ENCODE results near the gene CBX2. TPM values are rescaled to one million over a fixed set of nuclear protein-coding genes. Genes with fewer than 3 reads are reported as not detected.

Gene CBX2
- total RNA-seq, 1 experiment from 2014 or later, result 28.3 TPM

GRCh38 chr17:79809530-79810129 lies 31.7 kb downstream of the CBX2 start:
- Histone ChIP-seq H3K9ac (ENCODE audit: low read length) (no peak overlapping the region), H3K27ac (ENCODE audit: low read depth, low read length) (no peak overlapping the region), H3K4me2 (ENCODE audit: low read length) (peak overlapping the region; percentile 54), H3K79me2 (ENCODE audit: insufficient read depth, low read length) (no peaks in the 10 kb centered on the region), H3K36me3 (ENCODE audit: control insufficient read depth in 1 of 2, insufficient read depth in 2 of 2, low read length in 2 of 2) (no peaks in the 10 kb centered on the region), H3K4me3 (replicated peaks in 1 of 2; ENCODE audit: low read depth in 1 of 2, low read length in 2 of 2) (no peak overlapping the region), H3K9me2 (ENCODE audit: insufficient read depth) (no peaks in the 10 kb centered on the region), H3K27me3 (ENCODE audit: insufficient read depth, low read length) (peaks cover 6% of the 10 kb centered on the region; the same call in 1 of the 2 replicates), H3K4me1 (ENCODE audit: control insufficient read depth in 1 of 2, insufficient read depth in 2 of 2, low read length in 2 of 2) (peaks cover 25 to 44% of the 10 kb centered on the region in 2 experiments), H4K20me1 (ENCODE audit: insufficient read depth) (no peaks in the 10 kb centered on the region), H3K9me3 (ENCODE audit: control insufficient read depth in 1 of 2, insufficient read depth in 1 of 2, low read depth in 1 of 2, low read length in 2 of 2) (no peaks in the 10 kb centered on the region), H2AFZ (ENCODE audit: low read depth, low read length, poor library complexity, severe bottlenecking) (no peak overlapping the region)
- no peak for TF ChIP-seq EZH2phosphoT487 (IDR thresholded peaks at IDR 0.05; ENCODE audit: borderline replicate concordance)
- TF ChIP-seq, protein P1, sequence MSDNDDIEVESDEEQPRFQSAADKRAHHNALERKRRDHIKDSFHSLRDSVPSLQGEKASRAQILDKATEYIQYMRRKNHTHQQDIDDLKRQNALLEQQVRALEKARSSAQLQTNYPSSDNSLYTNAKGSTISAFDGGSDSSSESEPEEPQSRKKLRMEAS (IDR thresholded peaks at IDR 0.05), result peak; percentile 56; the same call in 1 of the 2 replicates
- DNase-seq (ENCODE audit: low read depth, low spot score) (no peak), ATAC-seq (peak; percentile 18)
- ChIA-PET RAD21 (ENCODE audit: low non-redundant PET in 1 of 2, low total read pairs in 2 of 2, uncharacterized antibody in 2 of 2, unreplicated experiment in 2 of 2) (no interaction called here), CTCF (interaction anchor here (0.8 to 3.9 kb wide), 10 partner anchors 8 to 315 kb away, joined by 3 to 24 read pairs (median 6); partner anchors contain the start of genes CBX4 and CBX8), POLR2A (interaction anchor here (1.0 to 1.4 kb wide), 4 partner anchors 8 to 199 kb away, joined by 3 to 5 read pairs (median 3); partner anchors contain the start of gene CBX8)
- BruUV-seq (replicated peaks), result no TSS peak
- intact Hi-C loops (cut with micrococcal nuclease), result loop anchor here (2.0 to 5.0 kb wide), 3 partner anchors 29 to 181 kb away; partner anchors contain the start of gene CBX4

DNA sequence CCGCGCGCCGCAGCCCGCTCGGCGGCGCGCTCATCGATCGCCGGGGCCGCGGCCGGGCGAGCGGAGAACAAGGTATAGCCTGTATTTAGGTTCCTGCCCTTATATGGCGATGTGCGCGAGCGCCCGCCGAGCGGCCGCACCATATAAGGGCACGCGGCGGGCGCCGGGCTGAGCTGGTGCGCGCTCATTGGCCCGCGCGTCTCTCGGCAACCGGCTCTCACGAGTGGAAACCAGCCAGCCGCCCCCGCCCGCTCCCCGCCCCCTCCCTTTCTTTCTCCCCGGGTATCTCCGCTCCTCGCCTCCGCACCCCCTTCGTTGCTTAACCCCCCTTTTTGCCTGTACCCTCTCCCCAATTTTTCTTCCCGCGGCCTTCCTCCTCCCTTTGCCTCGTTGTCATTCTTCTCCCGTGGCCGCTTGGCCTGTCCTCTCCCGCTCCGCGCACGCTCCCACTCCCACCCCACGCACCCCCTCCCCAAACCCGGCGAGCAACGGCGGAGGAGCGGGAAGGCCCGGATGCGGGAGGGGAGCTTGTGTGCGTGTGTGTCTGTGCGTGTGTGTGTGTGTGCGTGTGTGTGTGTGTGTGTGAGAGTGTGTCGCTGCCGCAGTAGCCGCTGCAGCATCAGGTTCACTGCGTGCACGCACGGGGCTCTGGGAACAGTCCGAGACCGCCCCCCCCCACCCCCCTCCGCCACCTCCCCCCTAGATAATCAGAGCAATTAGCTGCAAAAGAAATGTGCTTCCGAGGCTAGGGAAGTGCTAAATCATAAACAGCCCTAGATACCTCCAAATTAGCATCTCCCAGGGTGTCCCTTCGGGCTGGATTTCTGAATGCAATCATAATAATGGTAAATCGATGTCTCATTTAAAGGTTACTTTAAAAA lies 32.4 kb downstream of the CBX2 start:
- Histone ChIP-seq H2AFZ (ENCODE audit: low read depth, low read length, poor library complexity, severe bottlenecking) (peak overlapping the region; percentile 24), H3K9me3 (ENCODE audit: control insufficient read depth in 1 of 2, insufficient read depth in 1 of 2, low read depth in 1 of 2, low read length in 2 of 2) (no peaks in the 10 kb centered on the region), H3K9me2 (ENCODE audit: insufficient read depth) (no peaks in the 10 kb centered on the region), H3K4me1 (ENCODE audit: control insufficient read depth in 1 of 2, insufficient read depth in 2 of 2, low read length in 2 of 2) (peaks cover 25 to 44% of the 10 kb centered on the region in 2 experiments), H3K36me3 (ENCODE audit: control insufficient read depth in 1 of 2, insufficient read depth in 2 of 2, low read length in 2 of 2) (no peaks in the 10 kb centered on the region), H3K4me2 (ENCODE audit: low read length) (peak overlapping the region; percentile 88), H4K20me1 (ENCODE audit: insufficient read depth) (no peaks in the 10 kb centered on the region), H3K79me2 (ENCODE audit: insufficient read depth, low read length) (no peaks in the 10 kb centered on the region), H3K27ac (ENCODE audit: low read depth, low read length) (no peak overlapping the region), H3K9ac (ENCODE audit: low read length) (no peak overlapping the region; the same call in 1 of the 2 replicates), H3K4me3 (replicated peaks in 1 of 2; ENCODE audit: low read depth in 1 of 2, low read length in 2 of 2) (peak overlapping the region; percentile 28 to 53), H3K27me3 (ENCODE audit: insufficient read depth, low read length) (peaks cover 6% of the 10 kb centered on the region; the same call in 1 of the 2 replicates)
- ATAC-seq (peak; percentile 89), DNase-seq (ENCODE audit: low read depth, low spot score) (peak; percentile 70)
- no TSS peak for BruUV-seq (replicated peaks)
- POLR2A ChIA-PET, result interaction anchor here (0.6 to 1.8 kb wide), 9 partner anchors 8 to 198 kb away, joined by 3 to 17 read pairs (median 3); partner anchors contain the start of genes CBX4 and CBX8
- RAD21 ChIA-PET (ENCODE audit: low non-redundant PET in 1 of 2, low total read pairs in 2 of 2, uncharacterized antibody in 2 of 2, unreplicated experiment in 2 of 2), result interaction anchor here in 1 of 2 experiments (1.3 kb wide), 1 partner anchor 29 kb away, joined by 4 read pairs; the partner anchor contains the start of gene CBX4
- TF ChIP-seq SRF (IDR thresholded peaks at IDR 0.05; ENCODE audit: low read depth) (peak; percentile 100), SIN3A (IDR thresholded peaks at IDR 0.05; ENCODE audit: low read depth) (no peak), EGR1 (IDR thresholded peaks at IDR 0.05; ENCODE audit: low read depth) (peak; percentile 76), CBX3 (IDR thresholded peaks at IDR 0.05; ENCODE audit: low read depth) (no peak)
- TF ChIP-seq, protein P2, sequence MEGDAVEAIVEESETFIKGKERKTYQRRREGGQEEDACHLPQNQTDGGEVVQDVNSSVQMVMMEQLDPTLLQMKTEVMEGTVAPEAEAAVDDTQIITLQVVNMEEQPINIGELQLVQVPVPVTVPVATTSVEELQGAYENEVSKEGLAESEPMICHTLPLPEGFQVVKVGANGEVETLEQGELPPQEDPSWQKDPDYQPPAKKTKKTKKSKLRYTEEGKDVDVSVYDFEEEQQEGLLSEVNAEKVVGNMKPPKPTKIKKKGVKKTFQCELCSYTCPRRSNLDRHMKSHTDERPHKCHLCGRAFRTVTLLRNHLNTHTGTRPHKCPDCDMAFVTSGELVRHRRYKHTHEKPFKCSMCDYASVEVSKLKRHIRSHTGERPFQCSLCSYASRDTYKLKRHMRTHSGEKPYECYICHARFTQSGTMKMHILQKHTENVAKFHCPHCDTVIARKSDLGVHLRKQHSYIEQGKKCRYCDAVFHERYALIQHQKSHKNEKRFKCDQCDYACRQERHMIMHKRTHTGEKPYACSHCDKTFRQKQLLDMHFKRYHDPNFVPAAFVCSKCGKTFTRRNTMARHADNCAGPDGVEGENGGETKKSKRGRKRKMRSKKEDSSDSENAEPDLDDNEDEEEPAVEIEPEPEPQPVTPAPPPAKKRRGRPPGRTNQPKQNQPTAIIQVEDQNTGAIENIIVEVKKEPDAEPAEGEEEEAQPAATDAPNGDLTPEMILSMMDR (IDR thresholded peaks at IDR 0.05 in 2 of 3, conservative IDR thresholded peaks at IDR 0.05 in 1 of 3; ENCODE audit: borderline replicate concordance in 1 of 3, insufficient read depth in 1 of 3, low read depth in 2 of 3, low read length in 2 of 3), result no peak
- intact Hi-C loops (cut with micrococcal nuclease), result loop anchor here (2.0 kb wide), 1 partner anchor 28 kb away; the partner anchor contains the start of gene CBX4
- CTCF ChIA-PET, result interaction anchor here (0.5 to 3.9 kb wide), 27 partner anchors 8 to 198 kb away, joined by 3 to 24 read pairs (median 4); partner anchors contain the start of genes CBX4 and CBX8
